Endothelial cell of umbilical vein (primary cell): ENCODE results near the gene CENPP.

ENCODE experiments used
- EZH2 ChIP-seq: IDR thresholded peaks from 2 replicates; pipeline ENCODE4 v1.6.1; 2012; ENCODE audit warnings: borderline replicate concordance, low read depth, mild to moderate bottlenecking, moderate library complexity, low read length, inconsistent platforms; ENCODE audit not compliant: severe bottlenecking
- FOS ChIP-seq: IDR thresholded peaks from 2 replicates; pipeline ENCODE4 v1.6.1; 2011; ENCODE audit warnings: mild to moderate bottlenecking, low read length, moderate library complexity, borderline replicate concordance; ENCODE audit not compliant: insufficient read depth
- GATA2 ChIP-seq: IDR thresholded peaks from 2 replicates; pipeline ENCODE4 v1.7.0; 2011; ENCODE audit warnings: low read depth, mild to moderate bottlenecking, moderate library complexity, mixed read lengths, low read length; ENCODE audit not compliant: insufficient read length, insufficient read depth
- JUN ChIP-seq: IDR thresholded peaks from 2 replicates; pipeline ENCODE4 v1.6.1; 2011; ENCODE audit warnings: borderline replicate concordance, low read depth; ENCODE audit not compliant: insufficient read length, insufficient read depth
- MYC ChIP-seq: IDR thresholded peaks from one replicate; pipeline ENCODE4 v1.6.1; 2011; ENCODE audit warnings: mild to moderate bottlenecking, low read depth, low read length
- POLR2A ChIP-seq: IDR thresholded peaks from 2 replicates; pipeline ENCODE4 v1.6.1; 2012; ENCODE audit warnings: low read depth, mild to moderate bottlenecking, control low read depth, low read length
- POLR2AphosphoS5 ChIP-seq: IDR thresholded peaks from 2 replicates; pipeline ENCODE4 v1.6.1; 2012; ENCODE audit warnings: low read depth, mild to moderate bottlenecking, control low read depth, low read length, moderate library complexity; ENCODE audit not compliant: insufficient read depth
- TF ChIP-seq, protein P1 (sequence below), 2 donors: IDR thresholded peaks; 1 replicate in 1 of 2; 2 replicates in 1 of 2; pipeline ENCODE4 v1.5.1; 2011; ENCODE audit warnings: low read length in 2 of 2, mild to moderate bottlenecking in 2 of 2, moderate library complexity in 2 of 2, control low read depth in 1 of 2, inconsistent platforms in 1 of 2, low read depth in 1 of 2; ENCODE audit not compliant: insufficient read depth in 1 of 2; ENCODE audit errors: extremely low read depth in 1 of 2
- TF ChIP-seq, protein P2 (sequence below): IDR thresholded peaks from 2 replicates; pipeline ENCODE4 v1.6.1; 2011; ENCODE audit not compliant: insufficient read depth, insufficient read length

DNA sequence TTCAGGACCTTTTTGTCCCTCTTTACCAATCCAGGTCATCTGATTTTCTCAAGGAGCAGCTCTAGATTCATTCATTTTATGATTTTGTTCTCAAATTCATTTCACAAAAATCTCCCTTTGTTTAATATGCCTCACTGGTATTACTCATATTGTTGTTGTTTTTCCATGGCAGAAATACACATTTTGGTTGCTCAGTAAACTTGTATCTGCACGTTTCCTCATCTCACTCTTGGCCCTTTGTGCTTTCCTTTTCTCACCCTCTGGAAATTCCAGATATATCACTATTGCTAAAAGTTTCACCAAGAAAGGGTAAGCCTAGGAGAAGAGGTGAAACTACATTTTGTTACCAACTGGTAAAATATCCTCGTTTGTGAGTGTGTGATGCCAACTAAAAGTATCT lies 141.8 kb downstream of the CENPP start:
- TF ChIP-seq, protein P1, sequence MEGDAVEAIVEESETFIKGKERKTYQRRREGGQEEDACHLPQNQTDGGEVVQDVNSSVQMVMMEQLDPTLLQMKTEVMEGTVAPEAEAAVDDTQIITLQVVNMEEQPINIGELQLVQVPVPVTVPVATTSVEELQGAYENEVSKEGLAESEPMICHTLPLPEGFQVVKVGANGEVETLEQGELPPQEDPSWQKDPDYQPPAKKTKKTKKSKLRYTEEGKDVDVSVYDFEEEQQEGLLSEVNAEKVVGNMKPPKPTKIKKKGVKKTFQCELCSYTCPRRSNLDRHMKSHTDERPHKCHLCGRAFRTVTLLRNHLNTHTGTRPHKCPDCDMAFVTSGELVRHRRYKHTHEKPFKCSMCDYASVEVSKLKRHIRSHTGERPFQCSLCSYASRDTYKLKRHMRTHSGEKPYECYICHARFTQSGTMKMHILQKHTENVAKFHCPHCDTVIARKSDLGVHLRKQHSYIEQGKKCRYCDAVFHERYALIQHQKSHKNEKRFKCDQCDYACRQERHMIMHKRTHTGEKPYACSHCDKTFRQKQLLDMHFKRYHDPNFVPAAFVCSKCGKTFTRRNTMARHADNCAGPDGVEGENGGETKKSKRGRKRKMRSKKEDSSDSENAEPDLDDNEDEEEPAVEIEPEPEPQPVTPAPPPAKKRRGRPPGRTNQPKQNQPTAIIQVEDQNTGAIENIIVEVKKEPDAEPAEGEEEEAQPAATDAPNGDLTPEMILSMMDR (IDR thresholded peaks at IDR 0.05; ENCODE audit: extremely low read depth in 1 of 2, insufficient read depth in 1 of 2, low read depth in 1 of 2, low read length in 2 of 2) = no peak
- TF ChIP-seq MYC (no peak), POLR2AphosphoS5 (no peak), EZH2 (no peak), GATA2 (no peak), POLR2A (no peak), FOS (no peak), JUN (no peak)
- TF ChIP-seq, protein P2, sequence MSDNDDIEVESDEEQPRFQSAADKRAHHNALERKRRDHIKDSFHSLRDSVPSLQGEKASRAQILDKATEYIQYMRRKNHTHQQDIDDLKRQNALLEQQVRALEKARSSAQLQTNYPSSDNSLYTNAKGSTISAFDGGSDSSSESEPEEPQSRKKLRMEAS = no peak
